Spinal cord (tissue), 10 donors: ENCODE results near the gene SMURF1. TPM values are rescaled to one million over a fixed set of nuclear protein-coding genes. Genes with fewer than 3 reads are reported as not detected.
A peak's percentile ranks its signal among the peaks of the same experiment; 100 is the strongest.

Experiments used
- DNase-seq, 6 donors: peaks; one replicate each; pipeline versions ENCODE4 v3.0.0 to v3.0.0-alpha.2; 2013 to 2015; ENCODE audit warnings: low spot score in 6 of 6, low read depth in 4 of 6
- H3K27ac ChIP-seq: one replicate; pipeline ENCODE4 v1.5.1; 2013; ENCODE audit warnings: low read depth, low read length, control low read depth
- H3K27me3 ChIP-seq: one replicate; pipeline ENCODE4 v1.6.1; 2013; ENCODE audit warnings: low read length; ENCODE audit not compliant: control insufficient read depth, insufficient read depth
- H3K36me3 ChIP-seq: one replicate; pipeline ENCODE4 v1.6.1; 2013; ENCODE audit warnings: low read length; ENCODE audit not compliant: control insufficient read depth, insufficient read depth
- H3K4me1 ChIP-seq: one replicate; pipeline ENCODE4 v1.6.1; 2013; ENCODE audit warnings: low read length; ENCODE audit not compliant: control insufficient read depth, insufficient read depth
- H3K4me3 ChIP-seq: one replicate; pipeline ENCODE4 v1.5.1; 2013; ENCODE audit warnings: low read depth, low read length, control low read depth
- H3K9me3 ChIP-seq: one replicate; pipeline ENCODE4 v1.6.1; 2013; ENCODE audit warnings: low read length; ENCODE audit not compliant: control insufficient read depth, insufficient read depth
- WGBS: methylation state at CpG from one replicate; pipeline ENCODE4 v1.1.5; 2013; ENCODE audit warnings: missing lambda C conversion rate; ENCODE audit not compliant: insufficient coverage; 5-methylcytosine and 5-hydroxymethylcytosine counted together
- polyA plus RNA-seq, 2 donors: library from polyadenylated mRNA; unstranded; fragments of 120-200 nt; gene quantifications; one replicate each; pipeline ENCODE4 v1.2.1, GENCODE V29; 2013; ENCODE audit not compliant: insufficient read length in 2 of 2
- total RNA-seq, 2 donors: library from RNA; depleted of rRNA in 1 of 2; stranded (reverse); fragments of 120-200 nt in 1 of 2; fragments of >200 nt in 1 of 2; gene quantifications; one replicate each; pipeline versions ENCODE4 v1.2.3 to v1.2.4, GENCODE V29; 2013 to 2014
- donor health status: healthy.

Gene SMURF1
- total and polyA plus RNA-seq, 4 donors, result 22.7 to 28.8 (median 26.8) TPM

DNA sequence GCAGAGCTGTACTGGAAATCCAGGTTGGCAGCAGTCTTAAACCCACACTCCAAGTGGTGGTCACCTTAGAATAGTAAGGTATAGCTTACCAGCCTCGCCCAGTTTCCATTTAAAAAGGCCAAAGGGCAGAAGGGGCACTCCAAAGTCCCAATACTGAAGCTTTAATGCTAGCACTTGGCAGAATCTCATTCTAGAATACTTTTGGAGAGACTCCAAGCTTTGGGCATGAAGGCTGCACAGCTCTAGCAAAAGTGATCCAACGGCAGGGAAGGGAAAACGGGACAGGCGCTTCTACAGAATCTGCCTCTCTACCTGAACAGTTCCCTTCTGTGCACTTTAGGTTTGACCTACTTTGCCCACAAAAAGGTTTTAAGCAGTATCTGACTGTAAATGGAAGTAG is 19.7 kb downstream of the SMURF1 start:
- WGBS, result 70% methylated on average over 3 of the region's 4 CpGs
- H3K27me3 ChIP-seq, result no peaks in the 10 kb centered on the region
- H3K36me3 ChIP-seq, result no peaks in the 10 kb centered on the region
- peaks cover 3% of the 10 kb centered on the region for H3K4me1 ChIP-seq
- no peak overlapping the region for H3K4me3 ChIP-seq
- H3K27ac ChIP-seq, result no peak overlapping the region
- DNase-seq, result no peak
- no peaks in the 10 kb centered on the region for H3K9me3 ChIP-seq

DNA sequence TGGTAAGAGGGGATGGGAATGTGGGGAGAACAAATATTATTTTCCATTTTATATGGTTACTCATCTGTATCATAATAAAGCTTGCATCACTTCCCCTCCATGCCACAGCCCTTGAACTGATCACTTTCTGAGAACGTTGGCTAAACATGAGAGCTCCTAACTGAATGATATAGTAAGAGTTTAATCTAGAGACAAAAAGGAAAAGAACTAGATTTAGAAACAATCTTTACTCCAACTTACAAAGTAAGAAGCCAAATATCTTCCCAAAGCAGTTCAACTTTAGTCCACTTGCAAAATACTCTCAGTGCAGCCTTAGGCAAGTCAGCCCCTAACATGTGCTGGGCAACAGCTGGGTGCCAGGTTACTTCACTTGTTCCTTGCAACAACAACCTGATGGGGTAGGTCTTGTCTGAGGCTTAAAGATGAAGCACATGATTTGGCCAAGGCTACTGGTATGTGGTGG is 20.3 kb downstream of the SMURF1 start:
- no peak for DNase-seq
- no peak overlapping the region for H3K27ac ChIP-seq
- WGBS, result no CpG with 5 or more reads among the region's 1 CpG
- no peak overlapping the region for H3K4me3 ChIP-seq
- H3K4me1 ChIP-seq, result peaks cover 3% of the 10 kb centered on the region
- no peaks in the 10 kb centered on the region for H3K9me3 ChIP-seq
- H3K36me3 ChIP-seq, result no peaks in the 10 kb centered on the region
- no peaks in the 10 kb centered on the region for H3K27me3 ChIP-seq

DNA sequence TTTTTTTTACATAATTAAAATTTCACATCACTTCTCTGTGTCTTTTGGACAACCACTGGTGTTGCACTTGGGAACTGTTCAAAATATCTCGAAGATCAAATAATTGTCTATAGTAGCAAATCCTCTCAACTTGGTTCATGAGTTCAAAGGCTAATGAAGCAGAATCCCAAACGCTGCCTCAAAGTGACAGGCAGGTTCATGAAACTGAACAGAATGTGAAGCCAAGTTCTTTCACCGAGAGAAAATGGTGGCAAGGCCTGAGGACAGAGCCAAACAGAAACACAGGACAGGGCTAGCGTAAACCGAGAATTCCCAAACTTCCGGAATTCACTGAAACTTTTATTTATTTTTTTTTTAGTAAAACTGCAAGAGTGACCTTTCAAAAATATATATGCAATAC is 21.1 kb downstream of the SMURF1 start:
- Histone ChIP-seq H3K4me1 (peaks cover 3% of the 10 kb centered on the region), H3K27ac (no peak overlapping the region), H3K9me3 (no peaks in the 10 kb centered on the region), H3K4me3 (no peak overlapping the region), H3K36me3 (no peaks in the 10 kb centered on the region), H3K27me3 (no peaks in the 10 kb centered on the region)
- 77% methylated on average over 2 of the region's 6 CpGs for WGBS
- DNase-seq, result no peak

DNA sequence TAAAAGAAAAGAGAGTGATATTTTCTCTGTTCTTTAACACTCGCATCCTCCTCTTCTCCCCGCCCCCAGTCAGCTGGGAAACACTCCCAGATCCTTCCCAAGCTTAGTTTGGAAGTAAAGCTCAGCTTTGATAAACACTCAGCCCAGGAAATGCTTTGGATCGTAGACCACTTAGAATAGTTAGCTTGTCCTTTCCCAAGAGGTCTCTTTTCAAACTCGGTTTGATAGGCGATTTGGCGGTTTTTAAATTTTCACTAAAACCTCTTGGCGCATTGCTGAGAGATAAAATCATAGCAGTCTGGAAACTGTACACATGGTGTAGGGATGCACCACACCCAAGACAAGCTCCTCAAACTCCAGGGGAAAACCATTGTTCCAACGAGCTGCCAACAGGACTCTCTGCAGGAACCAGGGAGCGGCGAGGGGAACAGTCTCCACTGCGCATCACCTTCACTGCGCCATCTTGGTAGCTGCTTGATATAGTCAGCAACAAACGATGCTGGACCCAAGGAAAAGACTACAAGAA is 22.3 kb downstream of the SMURF1 start:
- no peaks in the 10 kb centered on the region for H3K27me3 ChIP-seq
- H3K9me3 ChIP-seq, result no peaks in the 10 kb centered on the region
- H3K4me1 ChIP-seq, result peaks cover 3% of the 10 kb centered on the region
- no peak overlapping the region for H3K27ac ChIP-seq
- no peak overlapping the region for H3K4me3 ChIP-seq
- no peaks in the 10 kb centered on the region for H3K36me3 ChIP-seq
- WGBS, result 93% methylated on average over 10 of the region's 13 CpGs
- DNase-seq, result peak in 1 of 6 donors; percentile 65

DNA sequence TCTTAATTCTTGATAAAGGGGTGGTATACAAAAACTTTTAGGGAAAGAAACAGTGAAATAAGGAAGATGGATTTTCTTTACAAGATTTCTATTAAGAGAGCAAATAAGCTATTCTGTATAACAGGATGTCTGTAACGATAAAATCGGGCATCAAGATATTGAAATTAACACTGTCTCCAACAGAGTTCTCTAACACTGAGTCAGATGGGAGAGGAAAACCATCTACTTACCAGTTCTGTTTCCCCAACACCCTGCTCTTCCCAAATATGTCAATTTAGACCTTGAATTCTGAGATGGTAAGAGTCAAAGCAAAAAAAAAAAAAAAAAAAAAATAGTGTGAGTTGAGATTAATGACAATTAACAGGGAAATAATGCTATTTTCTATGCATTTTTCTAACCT is 23.0 kb downstream of the SMURF1 start:
- no peak overlapping the region for H3K27ac ChIP-seq
- peaks cover 3% of the 10 kb centered on the region for H3K4me1 ChIP-seq
- no peaks in the 10 kb centered on the region for H3K9me3 ChIP-seq
- whole genome bisulfite sequencing, result no CpG with 5 or more reads among the region's 2 CpGs
- DNase-seq, result no peak
- no peak overlapping the region for H3K4me3 ChIP-seq
- H3K36me3 ChIP-seq, result no peaks in the 10 kb centered on the region
- H3K27me3 ChIP-seq, result no peaks in the 10 kb centered on the region

DNA sequence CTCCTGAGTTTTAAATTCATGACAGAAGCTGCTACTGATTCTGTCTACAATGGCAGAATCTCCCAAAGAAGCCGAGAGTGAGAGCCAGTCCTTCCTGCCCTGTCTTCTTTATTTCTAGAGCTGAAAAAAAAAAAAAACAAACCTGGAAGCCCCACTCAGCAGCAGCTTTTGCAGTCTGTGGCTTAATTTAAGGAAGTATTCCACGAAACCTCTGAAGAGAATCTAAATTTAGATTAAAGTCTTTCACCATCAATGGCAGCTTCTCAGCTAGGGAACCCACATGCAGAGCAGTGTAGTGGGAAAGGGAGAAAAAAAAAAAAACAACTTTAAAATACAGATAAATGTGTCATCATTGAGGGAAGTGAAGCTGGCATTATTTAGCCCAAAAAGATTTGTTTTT is 23.4 kb downstream of the SMURF1 start:
- H3K4me3 ChIP-seq, result no peak overlapping the region
- peak in 1 of 6 donors; percentile 74 for DNase-seq
- no peaks in the 10 kb centered on the region for H3K27me3 ChIP-seq
- WGBS, result 67% methylated on average over 1 of the region's 2 CpGs
- no peaks in the 10 kb centered on the region for H3K9me3 ChIP-seq
- no peaks in the 10 kb centered on the region for H3K36me3 ChIP-seq
- peaks cover 3% of the 10 kb centered on the region for H3K4me1 ChIP-seq
- H3K27ac ChIP-seq, result no peak overlapping the region

DNA sequence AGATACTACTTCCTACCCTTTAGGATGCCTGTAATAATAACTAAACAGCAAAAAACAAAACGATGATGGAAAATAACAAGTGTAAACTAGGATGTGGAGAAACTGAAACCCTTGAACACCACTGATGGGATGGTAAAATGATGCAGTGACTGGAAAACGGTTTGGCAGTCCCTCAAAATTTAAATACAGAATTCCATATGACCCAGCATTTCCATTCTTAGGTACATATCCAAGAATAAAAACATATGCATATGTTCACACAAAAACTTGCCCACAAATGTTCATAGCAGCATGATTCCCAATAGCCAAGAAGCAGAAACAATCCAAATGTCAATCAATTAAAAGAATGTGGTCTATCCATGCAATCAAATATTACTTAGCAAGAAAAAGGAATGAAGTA is 25.8 kb downstream of the SMURF1 start:
- H3K27ac ChIP-seq, result no peak overlapping the region
- no peaks in the 10 kb centered on the region for H3K9me3 ChIP-seq
- H3K27me3 ChIP-seq, result no peaks in the 10 kb centered on the region
- H3K4me3 ChIP-seq, result no peak overlapping the region
- peak in 1 of 6 donors; percentile 57 for DNase-seq
- no peaks in the 10 kb centered on the region for H3K36me3 ChIP-seq
- WGBS, result no CpG with 5 or more reads among the region's 2 CpGs
- H3K4me1 ChIP-seq, result peaks cover 3% of the 10 kb centered on the region

DNA sequence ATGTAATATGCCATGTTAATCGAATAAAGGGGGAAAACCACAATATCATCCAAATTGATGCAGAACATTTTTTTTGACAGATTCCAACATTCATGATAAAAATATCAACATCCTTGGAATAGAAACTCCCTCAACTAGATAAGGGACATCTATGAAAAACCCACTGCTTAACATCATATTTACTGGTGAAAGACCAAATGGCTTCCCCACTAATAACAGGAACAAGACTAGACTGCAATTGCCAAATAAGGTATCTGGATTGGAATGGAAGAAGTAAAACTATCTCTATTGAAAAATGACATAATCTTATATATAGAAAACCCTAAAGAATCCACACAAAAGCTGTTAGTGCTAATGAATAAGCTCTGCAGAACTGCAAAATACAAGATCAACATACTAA is 27.8 kb downstream of the SMURF1 start:
- no CpG with 5 or more reads among the region's 1 CpG for WGBS
- no peaks in the 10 kb centered on the region for H3K9me3 ChIP-seq
- no peaks in the 10 kb centered on the region for H3K36me3 ChIP-seq
- H3K27ac ChIP-seq, result no peak overlapping the region
- no peaks in the 10 kb centered on the region for H3K4me1 ChIP-seq
- H3K4me3 ChIP-seq, result no peak overlapping the region
- H3K27me3 ChIP-seq, result no peaks in the 10 kb centered on the region
- no peak for DNase-seq

DNA sequence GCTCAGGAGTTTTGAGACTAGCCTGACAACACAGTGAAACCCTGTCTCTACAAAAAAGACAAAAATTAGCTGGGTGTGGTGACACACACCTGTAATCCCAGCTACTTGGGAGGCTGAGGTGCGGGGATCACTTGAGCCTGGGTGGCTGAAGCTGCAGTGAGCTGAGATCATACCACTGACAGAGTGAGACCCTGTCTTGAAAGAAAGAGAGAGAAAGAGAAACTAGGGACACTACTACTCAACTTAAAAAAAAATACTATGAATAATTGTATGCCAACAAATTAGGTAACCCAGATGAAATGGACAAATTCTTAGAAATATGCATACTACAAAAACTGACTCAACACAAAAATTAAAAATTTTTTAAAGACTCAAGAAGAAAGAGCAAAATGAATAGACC is 28.5 kb downstream of the SMURF1 start:
- Histone ChIP-seq H3K4me3 (no peak overlapping the region), H3K4me1 (no peaks in the 10 kb centered on the region), H3K36me3 (no peaks in the 10 kb centered on the region), H3K27me3 (no peaks in the 10 kb centered on the region), H3K9me3 (no peaks in the 10 kb centered on the region), H3K27ac (no peak overlapping the region)
- no peak for DNase-seq
- WGBS, result no CpG with 5 or more reads among the region's 1 CpG

DNA sequence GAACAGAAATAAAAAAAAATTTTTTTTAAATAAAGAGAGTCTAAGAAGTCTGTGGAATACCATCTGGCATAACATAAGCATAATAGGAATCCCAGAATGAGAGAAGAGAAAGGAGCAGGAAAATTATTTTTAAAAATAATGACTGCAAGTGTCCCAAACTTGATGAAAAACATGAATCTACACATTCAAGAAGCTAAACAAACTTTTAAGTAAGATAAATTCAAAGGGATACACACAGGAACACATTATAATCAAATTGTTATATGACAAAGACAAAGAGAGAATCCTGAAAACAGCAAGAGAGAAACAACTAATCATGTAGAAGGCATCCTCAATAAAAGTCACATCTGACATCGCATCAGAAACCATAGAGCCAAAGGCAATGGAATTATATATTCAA is 30.9 kb downstream of the SMURF1 start:
- Histone ChIP-seq H3K27me3 (no peaks in the 10 kb centered on the region), H3K27ac (no peak overlapping the region), H3K36me3 (no peaks in the 10 kb centered on the region), H3K4me3 (no peak overlapping the region), H3K9me3 (no peaks in the 10 kb centered on the region), H3K4me1 (peaks cover 5% of the 10 kb centered on the region)
- no peak for DNase-seq
- WGBS, result no CpG with 5 or more reads among the region's 1 CpG
